Panc1 (cell line): ENCODE results near the gene TXNIP. TPM values are rescaled to one million over a fixed set of nuclear protein-coding genes. Genes with fewer than 3 reads are reported as not detected.

Source experiments
- ATAC-seq: fragments of 200-7000 bp; cut with Tn5 transposase; 2 replicates; pipeline ENCODE4 v1.9.1; 2020; ENCODE audit warnings: mild to moderate bottlenecking, moderate library complexity
- BruUV-seq: library from RNA; stranded (reverse); fragments of 400-500 nt; replicated peaks from 2 replicates; lab custom pipeline; 2021; lab: Mats Ljungman, UMichigan
- CTCF ChIA-PET: fragments of 300-600 bp; sonication (Branson Sonifier 250); formaldehyde crosslinking; loops from one replicate; lab custom pipeline; 2022; ENCODE audit warnings: antibody characterized with exemption; lab: Charles Lee
- POLR2A ChIA-PET: fragments of 300-600 bp; sonication (Branson Sonifier 250); formaldehyde crosslinking; loops from one replicate; lab custom pipeline; 2022; ENCODE audit warnings: antibody characterized with exemption; lab: Charles Lee
- DNase-seq: peaks from one replicate; pipeline ENCODE4 v3.0.0-alpha.2; 2010; ENCODE audit warnings: low read depth, low spot score
- H3K27ac ChIP-seq: 2 replicates; pipeline ENCODE4 v1.5.1; 2011; ENCODE audit warnings: mild to moderate bottlenecking, low read length, inconsistent platforms
- H3K27me3 ChIP-seq: fragments of 200-500 bp; sonication (Bioruptor generic); 2 replicates; pipeline ENCODE4 v1.6.0; 2014; ENCODE audit warnings: low read length, inconsistent platforms; ENCODE audit not compliant: control insufficient read depth, insufficient read depth
- H3K36me3 ChIP-seq: fragments of 200-500 bp; sonication (Bioruptor generic); 2 replicates; pipeline ENCODE4 v1.5.1; 2014; ENCODE audit warnings: inconsistent platforms, mild to moderate bottlenecking, low read length, moderate library complexity; ENCODE audit not compliant: control insufficient read depth, insufficient read depth
- H3K4me1 ChIP-seq: 2 replicates; pipeline ENCODE4 v1.5.1; 2011; ENCODE audit warnings: inconsistent platforms, mild to moderate bottlenecking, low read length, moderate library complexity; ENCODE audit not compliant: control insufficient read depth, insufficient read depth
- H3K4me3 ChIP-seq, 2 experiments: 2 replicates each; pipeline ENCODE4 v1.5.1; 2011 to 2012; ENCODE audit warnings: low read depth in 2 of 2, low read length in 2 of 2, mild to moderate bottlenecking in 2 of 2, inconsistent platforms in 1 of 2, moderate library complexity in 1 of 2
- H3K9me3 ChIP-seq: fragments of 200-500 bp; sonication (Bioruptor generic); 2 replicates; pipeline ENCODE4 v1.5.1; 2014; ENCODE audit warnings: low read depth, mild to moderate bottlenecking, inconsistent platforms, low read length, moderate library complexity; ENCODE audit not compliant: control insufficient read depth, insufficient read depth
- CTCF ChIP-seq: fragments of 450-650 bp; IDR thresholded peaks from 2 replicates; pipeline ENCODE4 v1.5.1; 2017; ENCODE audit warnings: mild to moderate bottlenecking
- POLR2AphosphoS5 ChIP-seq: IDR thresholded peaks from 2 replicates; pipeline ENCODE4 v1.6.1; 2012; ENCODE audit warnings: mild to moderate bottlenecking, low read depth, low read length, moderate library complexity
- REST ChIP-seq, 2 experiments: IDR thresholded peaks; 2 replicates each; pipeline ENCODE4 v1.6.1; 2011 to 2012; ENCODE audit warnings: low read depth in 2 of 2, control low read depth in 1 of 2, low read length in 1 of 2, mild to moderate bottlenecking in 1 of 2, moderate library complexity in 1 of 2; ENCODE audit not compliant: insufficient read depth in 1 of 2
- SIN3A ChIP-seq: IDR thresholded peaks from 2 replicates; pipeline ENCODE4 v1.6.1; 2012; ENCODE audit warnings: low read depth, mild to moderate bottlenecking, low read length, moderate library complexity, borderline replicate concordance; ENCODE audit not compliant: insufficient read depth
- TCF7L2 ChIP-seq: IDR thresholded peaks from 2 replicates; pipeline ENCODE4 v1.6.1; 2011; ENCODE audit warnings: mild to moderate bottlenecking, low read depth, low read length, inconsistent platforms
- in situ Hi-C: cut with HindIII; loops from 2 replicates; pipeline ENCODE4 v1.10.0; 2016; ENCODE audit warnings: low sequenced_read_pairs, low pct_unique_long_range_greater_than_20kb
- intact Hi-C: fragments of 100-400 bp; cut with micrococcal nuclease; formaldehyde crosslinking; loops from one replicate; pipeline ENCODE4 v1.10.0; 2022; ENCODE audit not compliant: unreplicated experiment
- total RNA-seq: library from RNA; stranded (reverse); gene quantifications from one replicate; pipeline ENCODE4 v1.2.1, GENCODE V29; 2021; ENCODE audit not compliant: unreplicated experiment

TXNIP gene
- total RNA-seq, 1 experiment from 2014 or later: 15.2 TPM

- Histone ChIP-seq H3K36me3 (peaks cover 2% of the 10 kb centered on the region; the same call in 1 of the 2 replicates), H3K9me3 (no peaks in the 10 kb centered on the region), H3K4me1 (peaks cover 16% of the 10 kb centered on the region), H3K27ac (peak overlapping the region; percentile 84), H3K4me3 (peak overlapping the region; percentile 61 to 73), H3K27me3 (no peaks in the 10 kb centered on the region; the same call in 1 of the 2 replicates)
- no TSS peak for BruUV-seq
- DNase-seq (no peak), ATAC-seq (no peak)
- TF ChIP-seq REST (IDR thresholded peaks at IDR 0.05; ENCODE audit: insufficient read depth in 1 of 2, low read depth in 2 of 2, low read length in 1 of 2) (no peak), POLR2AphosphoS5 (no peak), CTCF (no peak), SIN3A (no peak), TCF7L2 (no peak)
- CTCF ChIA-PET: interaction anchor here (1.6 kb wide), 1 partner anchor 11 kb away, joined by 5 read pairs; no protein-coding TSS in a partner anchor
- POLR2A ChIA-PET: interaction anchor here (0.6 kb wide), 1 partner anchor 381 kb away, joined by 3 read pairs; no protein-coding TSS in a partner anchor
- in situ Hi-C loops (no loop called here), intact Hi-C loops (no loop called here)
These were observed 381 bp downstream of the TXNIP start for GRCh38 chr1:145995964-145996432.

- Histone ChIP-seq H3K4me1 (peaks cover 16% of the 10 kb centered on the region), H3K4me3 (peak overlapping the region; percentile 61 to 73), H3K9me3 (no peaks in the 10 kb centered on the region), H3K27me3 (no peaks in the 10 kb centered on the region; the same call in 1 of the 2 replicates), H3K36me3 (peaks cover 2% of the 10 kb centered on the region; the same call in 1 of the 2 replicates), H3K27ac (peak overlapping the region; percentile 84)
- in situ Hi-C loops (no loop called here), intact Hi-C loops (no loop called here)
- TF ChIP-seq POLR2AphosphoS5 (no peak), SIN3A (no peak), TCF7L2 (no peak), REST (IDR thresholded peaks at IDR 0.05; ENCODE audit: insufficient read depth in 1 of 2, low read depth in 2 of 2, low read length in 1 of 2) (no peak), CTCF (no peak)
- ChIA-PET POLR2A (no interaction called here), CTCF (no interaction called here)
- no TSS peak for BruUV-seq
- ATAC-seq: no peak
- no peak for DNase-seq
These were observed 1.1 kb downstream of the TXNIP start for GRCh38 chr1:145995148-145995881.
